Stimulated activated naive CD4-positive, alpha-beta T cell treated with Interleukin-2 at 50 U/mL for 16 hours (primary cell): Measurements from ENCODE around the gene BPHL.
"Not testable (repeated sequence)": the region's sequence is repeated elsewhere in the genome, so short reads cannot be mapped to it uniquely, and the experiment has no call there.

ENCODE experiments used
- DNase-seq: peaks from one replicate; lab custom pipeline; 2025; lab: John Stamatoyannopoulos, UW

BPHL gene

GRCh38 chr6:3179945-3180344, 61.4 kb downstream of the BPHL start:
- not testable (repeated sequence) for DNase-seq

- no peak for DNase-seq
Observed at GRCh38 chr6:3181105-3181504, 62.6 kb downstream of the BPHL start.

- DNase-seq = no peak
Observed at GRCh38 chr6:3183066-3183465, 64.6 kb downstream of the BPHL start.

GRCh38 chr6:3186974-3187382, 68.5 kb downstream of the BPHL start:
- no peak for DNase-seq

- DNase-seq = no peak
Observed at GRCh38 chr6:3188262-3188661, 69.8 kb downstream of the BPHL start.

GRCh38 chr6:3189192-3189591, 70.7 kb downstream of the BPHL start:
- not testable (repeated sequence) for DNase-seq

- DNase-seq = no peak
Observed at GRCh38 chr6:3190056-3190455, 71.5 kb downstream of the BPHL start.

- no peak for DNase-seq
Observed at GRCh38 chr6:3190779-3191178, 72.3 kb downstream of the BPHL start.

- DNase-seq = no peak
Observed at GRCh38 chr6:3193102-3193849, 74.8 kb downstream of the BPHL start.

- DNase-seq = no peak
Observed at GRCh38 chr6:3194535-3195419, 76.3 kb downstream of the BPHL start.

- no peak for DNase-seq
Observed at GRCh38 chr6:3195420-3195694, 76.8 kb downstream of the BPHL start.

GRCh38 chr6:3195695-3196497, 77.4 kb downstream of the BPHL start:
- DNase-seq = no peak

GRCh38 chr6:3196770-3197169, 78.3 kb downstream of the BPHL start:
- no peak for DNase-seq

- DNase-seq = not testable (repeated sequence)
Observed at GRCh38 chr6:3197734-3198133, 79.2 kb downstream of the BPHL start.

GRCh38 chr6:3199382-3199781, 80.9 kb downstream of the BPHL start:
- DNase-seq = no peak

- no peak for DNase-seq
Observed at GRCh38 chr6:3200682-3201081, 82.2 kb downstream of the BPHL start.

GRCh38 chr6:3201388-3201787, 82.9 kb downstream of the BPHL start:
- no peak for DNase-seq
